ENCODE results near the gene FCRL5. TPM values are rescaled to one million over a fixed set of nuclear protein-coding genes. Genes with fewer than 3 reads are reported as not detected.

FCRL5 gene
- total RNA-seq, 1 donor from 2014 or later = not detected

DNA sequence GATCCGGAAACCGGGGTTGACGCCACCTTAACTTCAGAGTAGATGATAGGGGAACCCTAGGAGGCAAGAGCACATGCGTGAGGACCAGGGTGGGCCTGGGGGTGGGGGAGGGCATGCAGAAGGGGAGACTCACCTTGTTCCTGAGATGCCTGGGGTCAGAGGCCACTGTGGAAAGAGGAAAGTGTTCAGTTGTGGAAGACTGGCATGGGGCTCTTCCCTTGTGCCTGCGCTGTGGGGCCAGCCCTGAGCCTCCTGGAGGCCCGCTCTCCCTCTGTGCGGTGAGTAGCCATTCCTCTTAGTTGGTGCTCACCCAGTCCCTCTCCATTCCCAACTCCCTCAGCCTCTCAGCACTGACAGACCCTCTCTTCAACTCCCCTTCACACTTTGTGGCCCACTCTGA lies 36.6 kb downstream of the FCRL5 start:
- Mint-ChIP-seq H3K4me1 (ENCODE audit: low read depth, unreplicated experiment) (no peaks in the 10 kb centered on the region), H3K27me3 (ENCODE audit: low read depth, unreplicated experiment) (peaks cover 14% of the 10 kb centered on the region), H3K9me3 (ENCODE audit: unreplicated experiment) (no peaks in the 10 kb centered on the region), H3K4me3 (ENCODE audit: unreplicated experiment) (no peak overlapping the region), H3K36me3 (ENCODE audit: low read depth, unreplicated experiment) (no peaks in the 10 kb centered on the region), H3K27ac (ENCODE audit: unreplicated experiment) (no peak overlapping the region)
- H3K4me2 ChIP-seq (ENCODE audit: low read length) = no peak overlapping the region
- H3K36me3 ChIP-seq (ENCODE audit: insufficient read depth, low read length) = no peaks in the 10 kb centered on the region
- H2AFZ ChIP-seq (ENCODE audit: low read depth, low read length) = no peak overlapping the region
- no peaks in the 10 kb centered on the region for H3K27me3 ChIP-seq (ENCODE audit: insufficient read depth, low read length)
- no peaks in the 10 kb centered on the region for H3K9me3 ChIP-seq (ENCODE audit: insufficient read depth, low read depth, low read length)
- no peaks in the 10 kb centered on the region for H3K79me2 ChIP-seq (ENCODE audit: insufficient read depth, low read length)
- H3K9ac ChIP-seq (ENCODE audit: low read length) = no peak overlapping the region
- H3K27ac ChIP-seq (ENCODE audit: low read depth, low read length) = no peak overlapping the region
- no peak for FAIRE-seq
- H3K4me1 ChIP-seq (ENCODE audit: insufficient read depth, low read length) = no peaks in the 10 kb centered on the region
- no peaks in the 10 kb centered on the region for H4K20me1 ChIP-seq (ENCODE audit: insufficient read depth, low read length)
- no peak overlapping the region for H3K4me3 ChIP-seq (ENCODE audit: insufficient read depth, low read depth, low read length)
- DNase-seq (ENCODE audit: low read depth) = no peak
- no peak for TF ChIP-seq CTCF (IDR thresholded peaks at IDR 0.05; ENCODE audit: insufficient read depth, low read depth, low read length)
- TF ChIP-seq EZH2 (IDR thresholded peaks at IDR 0.05; ENCODE audit: insufficient read depth, low read length) = no peak

DNA sequence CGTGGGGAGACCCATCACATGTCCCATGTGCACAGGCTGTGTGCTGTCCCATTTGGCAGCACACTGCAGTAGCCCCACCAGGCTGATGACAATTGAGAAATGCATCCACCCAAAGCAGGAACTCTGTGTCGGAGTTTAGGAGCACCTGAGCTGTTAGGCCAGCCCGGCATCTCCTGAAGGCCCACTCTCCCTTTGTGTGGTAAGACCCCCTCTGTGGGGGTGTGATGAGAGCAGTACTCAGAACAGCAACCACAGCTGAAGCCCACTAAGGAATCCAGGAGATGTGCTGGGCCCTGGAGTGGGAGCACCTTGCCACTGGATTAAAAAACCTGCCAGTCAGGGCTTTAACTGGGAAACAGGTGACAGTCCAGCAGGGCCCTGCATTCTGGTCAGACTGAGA lies 37.2 kb downstream of the FCRL5 start:
- Histone ChIP-seq H3K4me1 (ENCODE audit: insufficient read depth, low read length) (no peaks in the 10 kb centered on the region), H3K27ac (ENCODE audit: low read depth, low read length) (no peak overlapping the region), H3K4me2 (ENCODE audit: low read length) (no peak overlapping the region), H2AFZ (ENCODE audit: low read depth, low read length) (no peak overlapping the region), H3K79me2 (ENCODE audit: insufficient read depth, low read length) (no peaks in the 10 kb centered on the region), H4K20me1 (ENCODE audit: insufficient read depth, low read length) (no peaks in the 10 kb centered on the region), H3K36me3 (ENCODE audit: insufficient read depth, low read length) (no peaks in the 10 kb centered on the region), H3K27me3 (ENCODE audit: insufficient read depth, low read length) (no peaks in the 10 kb centered on the region), H3K9me3 (ENCODE audit: insufficient read depth, low read depth, low read length) (no peaks in the 10 kb centered on the region), H3K9ac (ENCODE audit: low read length) (no peak overlapping the region), H3K4me3 (ENCODE audit: insufficient read depth, low read depth, low read length) (no peak overlapping the region)
- DNase-seq (ENCODE audit: low read depth) (no peak), FAIRE-seq (no peak)
- H3K9me3 Mint-ChIP-seq (ENCODE audit: unreplicated experiment) = no peaks in the 10 kb centered on the region
- H3K4me1 Mint-ChIP-seq (ENCODE audit: low read depth, unreplicated experiment) = no peaks in the 10 kb centered on the region
- no peaks in the 10 kb centered on the region for H3K36me3 Mint-ChIP-seq (ENCODE audit: low read depth, unreplicated experiment)
- H3K27me3 Mint-ChIP-seq (ENCODE audit: low read depth, unreplicated experiment) = peaks cover 14% of the 10 kb centered on the region
- no peak overlapping the region for H3K27ac Mint-ChIP-seq (ENCODE audit: unreplicated experiment)
- H3K4me3 Mint-ChIP-seq (ENCODE audit: unreplicated experiment) = no peak overlapping the region
- TF ChIP-seq EZH2 (IDR thresholded peaks at IDR 0.05; ENCODE audit: insufficient read depth, low read length) = no peak
- TF ChIP-seq CTCF (IDR thresholded peaks at IDR 0.05; ENCODE audit: insufficient read depth, low read depth, low read length) = no peak

GRCh38 chr1:157512036-157512969 lies 40.0 kb downstream of the FCRL5 start:
- DNase-seq (ENCODE audit: low read depth) (no peak), FAIRE-seq (no peak)
- Histone ChIP-seq H2AFZ (ENCODE audit: low read depth, low read length) (no peak overlapping the region), H4K20me1 (ENCODE audit: insufficient read depth, low read length) (no peaks in the 10 kb centered on the region), H3K27me3 (ENCODE audit: insufficient read depth, low read length) (no peaks in the 10 kb centered on the region), H3K9ac (ENCODE audit: low read length) (no peak overlapping the region), H3K79me2 (ENCODE audit: insufficient read depth, low read length) (no peaks in the 10 kb centered on the region), H3K4me3 (ENCODE audit: insufficient read depth, low read depth, low read length) (no peak overlapping the region), H3K9me3 (ENCODE audit: insufficient read depth, low read depth, low read length) (no peaks in the 10 kb centered on the region), H3K36me3 (ENCODE audit: insufficient read depth, low read length) (no peaks in the 10 kb centered on the region), H3K4me2 (ENCODE audit: low read length) (no peak overlapping the region), H3K4me1 (ENCODE audit: insufficient read depth, low read length) (no peaks in the 10 kb centered on the region), H3K27ac (ENCODE audit: low read depth, low read length) (no peak overlapping the region)
- no peak overlapping the region for H3K27ac Mint-ChIP-seq (ENCODE audit: unreplicated experiment)
- no peak overlapping the region for H3K4me3 Mint-ChIP-seq (ENCODE audit: unreplicated experiment)
- no peak for TF ChIP-seq EZH2 (IDR thresholded peaks at IDR 0.05; ENCODE audit: insufficient read depth, low read length)
- TF ChIP-seq CTCF (IDR thresholded peaks at IDR 0.05; ENCODE audit: insufficient read depth, low read depth, low read length) = no peak
- no peaks in the 10 kb centered on the region for H3K36me3 Mint-ChIP-seq (ENCODE audit: low read depth, unreplicated experiment)
- peaks cover 14% of the 10 kb centered on the region for H3K27me3 Mint-ChIP-seq (ENCODE audit: low read depth, unreplicated experiment)
- H3K4me1 Mint-ChIP-seq (ENCODE audit: low read depth, unreplicated experiment) = no peaks in the 10 kb centered on the region
- no peaks in the 10 kb centered on the region for H3K9me3 Mint-ChIP-seq (ENCODE audit: unreplicated experiment)
